Stimulated activated naive CD8-positive, alpha-beta T cell treated with anti-CD3 and anti-CD28 coated beads, Interleukin-15, Interleukin-2, amounts not matched to agents 100 ng/mL and 50 ng/mL, for 24 hours (primary cell): Measurements from ENCODE around the gene PLS1.
"Not testable (repeated sequence)": the region's sequence is repeated elsewhere in the genome, so short reads cannot be mapped to it uniquely, and the experiment has no call there.

Source experiments
- H3K27ac Mint-ChIP-seq: one replicate; pipeline ENCODE4 v1.8.0; 2021; ENCODE audit warnings: mild to moderate bottlenecking, mixed read lengths
- H3K27me3 Mint-ChIP-seq: one replicate; pipeline ENCODE4 v1.8.0; 2021; ENCODE audit warnings: mixed read lengths
- H3K36me3 Mint-ChIP-seq: one replicate; pipeline ENCODE4 v1.8.0; 2021; ENCODE audit warnings: low read depth, mixed read lengths
- H3K4me1 Mint-ChIP-seq: one replicate; pipeline ENCODE4 v1.8.0; 2021; ENCODE audit warnings: low read depth, mixed read lengths
- H3K4me3 Mint-ChIP-seq: one replicate; pipeline ENCODE4 v1.8.0; 2021; ENCODE audit warnings: mild to moderate bottlenecking, mixed read lengths
- H3K9me3 Mint-ChIP-seq: one replicate; pipeline ENCODE4 v1.8.0; 2021; ENCODE audit warnings: mixed read lengths

The PLS1 gene

GRCh38 chr3:142580061-142580423 lies 16.2 kb upstream of the PLS1 start:
- Mint-ChIP-seq H3K27ac (peak overlapping the region; percentile 94), H3K27me3 (peaks cover 10% of the 10 kb centered on the region), H3K4me1 (peaks cover 38% of the 10 kb centered on the region), H3K9me3 (no peaks in the 10 kb centered on the region), H3K36me3 (peaks cover 18% of the 10 kb centered on the region), H3K4me3 (peak overlapping the region; percentile 97)

- Mint-ChIP-seq H3K4me1 (peaks cover 29% of the 10 kb centered on the region), H3K27me3 (peaks cover 10% of the 10 kb centered on the region)
- H3K36me3 Mint-ChIP-seq, H3K9me3 Mint-ChIP-seq, H3K27ac Mint-ChIP-seq, H3K4me3 Mint-ChIP-seq: not testable (repeated sequence)
Observed at GRCh38 chr3:142581070-142581469, 15.1 kb upstream of the PLS1 start.

GRCh38 chr3:142586803-142587406 lies 9.3 kb upstream of the PLS1 start:
- Mint-ChIP-seq H3K9me3 (no peaks in the 10 kb centered on the region), H3K4me1 (no peaks in the 10 kb centered on the region), H3K27ac (no peak overlapping the region), H3K36me3 (no peaks in the 10 kb centered on the region), H3K27me3 (peaks cover 14% of the 10 kb centered on the region), H3K4me3 (no peak overlapping the region)

- Mint-ChIP-seq H3K9me3 (no peaks in the 10 kb centered on the region), H3K27ac (no peak overlapping the region), H3K36me3 (no peaks in the 10 kb centered on the region), H3K4me3 (no peak overlapping the region), H3K27me3 (peaks cover 9% of the 10 kb centered on the region), H3K4me1 (no peaks in the 10 kb centered on the region)
Observed at GRCh38 chr3:142588703-142589102, 7.5 kb upstream of the PLS1 start.

GRCh38 chr3:142592268-142592667 lies 3.9 kb upstream of the PLS1 start:
- H3K27ac Mint-ChIP-seq, H3K4me3 Mint-ChIP-seq, H3K36me3 Mint-ChIP-seq, H3K9me3 Mint-ChIP-seq: not testable (repeated sequence)
- Mint-ChIP-seq H3K4me1 (peaks cover 15% of the 10 kb centered on the region), H3K27me3 (peaks cover 12% of the 10 kb centered on the region)

GRCh38 chr3:142595141-142595540 lies 1.1 kb upstream of the PLS1 start:
- Mint-ChIP-seq H3K27me3 (peaks cover 8% of the 10 kb centered on the region), H3K27ac (no peak overlapping the region), H3K4me1 (peaks cover 20% of the 10 kb centered on the region), H3K9me3 (no peaks in the 10 kb centered on the region), H3K36me3 (no peaks in the 10 kb centered on the region), H3K4me3 (peak overlapping the region; percentile 92)

- Mint-ChIP-seq H3K4me1 (peaks cover 20% of the 10 kb centered on the region), H3K27me3 (peaks cover 8% of the 10 kb centered on the region), H3K27ac (no peak overlapping the region), H3K9me3 (no peaks in the 10 kb centered on the region), H3K4me3 (peak overlapping the region; percentile 92), H3K36me3 (no peaks in the 10 kb centered on the region)
Observed at GRCh38 chr3:142595581-142595950, 627 bp upstream of the PLS1 start.

GRCh38 chr3:142596726-142597088 lies 514 bp downstream of the PLS1 start:
- no peaks in the 10 kb centered on the region for H3K36me3 Mint-ChIP-seq
- H3K27me3 Mint-ChIP-seq = peaks cover 8% of the 10 kb centered on the region
- H3K9me3 Mint-ChIP-seq = no peaks in the 10 kb centered on the region
- H3K27ac Mint-ChIP-seq = no peak overlapping the region
- peaks cover 20% of the 10 kb centered on the region for H3K4me1 Mint-ChIP-seq
- H3K4me3 Mint-ChIP-seq = peak overlapping the region; percentile 92

GRCh38 chr3:142597906-142598305 lies 1.7 kb downstream of the PLS1 start:
- Mint-ChIP-seq H3K4me1 (peaks cover 20% of the 10 kb centered on the region), H3K4me3 (no peak overlapping the region), H3K36me3 (no peaks in the 10 kb centered on the region), H3K9me3 (no peaks in the 10 kb centered on the region), H3K27ac (no peak overlapping the region), H3K27me3 (peaks cover 8% of the 10 kb centered on the region)

- H3K27me3 Mint-ChIP-seq = no peaks in the 10 kb centered on the region
- no peak overlapping the region for H3K27ac Mint-ChIP-seq
- no peaks in the 10 kb centered on the region for H3K36me3 Mint-ChIP-seq
- H3K9me3 Mint-ChIP-seq = no peaks in the 10 kb centered on the region
- H3K4me3 Mint-ChIP-seq = no peak overlapping the region
- H3K4me1 Mint-ChIP-seq = peaks cover 10% of the 10 kb centered on the region
Observed at GRCh38 chr3:142601713-142602112, 5.5 kb downstream of the PLS1 start.

GRCh38 chr3:142602619-142603385 lies 6.6 kb downstream of the PLS1 start:
- H3K4me1 Mint-ChIP-seq = peaks cover 2% of the 10 kb centered on the region
- no peaks in the 10 kb centered on the region for H3K36me3 Mint-ChIP-seq
- no peak overlapping the region for H3K4me3 Mint-ChIP-seq
- H3K27ac Mint-ChIP-seq = no peak overlapping the region
- no peaks in the 10 kb centered on the region for H3K27me3 Mint-ChIP-seq
- no peaks in the 10 kb centered on the region for H3K9me3 Mint-ChIP-seq

GRCh38 chr3:142603386-142603705 lies 7.2 kb downstream of the PLS1 start:
- not testable (repeated sequence) for H3K36me3 Mint-ChIP-seq, H3K4me3 Mint-ChIP-seq, H3K27me3 Mint-ChIP-seq, H3K9me3 Mint-ChIP-seq, H3K4me1 Mint-ChIP-seq, H3K27ac Mint-ChIP-seq

- Mint-ChIP-seq H3K4me3 (no peak overlapping the region), H3K9me3 (no peaks in the 10 kb centered on the region), H3K36me3 (no peaks in the 10 kb centered on the region), H3K27ac (no peak overlapping the region), H3K4me1 (no peaks in the 10 kb centered on the region), H3K27me3 (no peaks in the 10 kb centered on the region)
Observed at GRCh38 chr3:142604940-142605339, 8.7 kb downstream of the PLS1 start.

GRCh38 chr3:142608631-142609030 lies 12.4 kb downstream of the PLS1 start:
- no peaks in the 10 kb centered on the region for H3K27me3 Mint-ChIP-seq
- no peaks in the 10 kb centered on the region for H3K9me3 Mint-ChIP-seq
- H3K27ac Mint-ChIP-seq = no peak overlapping the region
- H3K4me1 Mint-ChIP-seq = no peaks in the 10 kb centered on the region
- H3K4me3 Mint-ChIP-seq = no peak overlapping the region
- no peaks in the 10 kb centered on the region for H3K36me3 Mint-ChIP-seq

GRCh38 chr3:142609136-142609535 lies 12.9 kb downstream of the PLS1 start:
- Mint-ChIP-seq H3K27ac (no peak overlapping the region), H3K4me3 (no peak overlapping the region), H3K27me3 (no peaks in the 10 kb centered on the region), H3K4me1 (no peaks in the 10 kb centered on the region), H3K9me3 (no peaks in the 10 kb centered on the region), H3K36me3 (no peaks in the 10 kb centered on the region)

GRCh38 chr3:142611206-142611605 lies 15.0 kb downstream of the PLS1 start:
- no peaks in the 10 kb centered on the region for H3K27me3 Mint-ChIP-seq
- H3K36me3 Mint-ChIP-seq = no peaks in the 10 kb centered on the region
- no peaks in the 10 kb centered on the region for H3K9me3 Mint-ChIP-seq
- H3K4me1 Mint-ChIP-seq = no peaks in the 10 kb centered on the region
- no peak overlapping the region for H3K4me3 Mint-ChIP-seq
- no peak overlapping the region for H3K27ac Mint-ChIP-seq
